Lower lobe of right lung (tissue), 2 donors: ENCODE data around the gene ASCL3. TPM values are rescaled to one million over a fixed set of nuclear protein-coding genes. Genes with fewer than 3 reads are reported as not detected.

ENCODE experiments used
- ATAC-seq, 2 donors: fragments of 200-7000 bp; cut with Tn5 transposase; one replicate each; pipeline ENCODE4 v1.9.1; 2020 to 2022; ENCODE audit warnings: mild to moderate bottlenecking in 2 of 2, moderate library complexity in 2 of 2
- DNase-seq: peaks from one replicate; pipeline ENCODE4 v3.0.0-alpha.2; 2020
- H3K27ac ChIP-seq: fragments of 200-600 bp; one replicate; pipeline ENCODE4 v1.8.0; 2022
- H3K27me3 ChIP-seq: fragments of 200-600 bp; one replicate; pipeline ENCODE4 v1.8.0; 2022; ENCODE audit warnings: low read depth
- H3K36me3 ChIP-seq: fragments of 200-600 bp; one replicate; pipeline ENCODE4 v1.8.0; 2022; ENCODE audit warnings: mild to moderate bottlenecking
- H3K4me1 ChIP-seq: fragments of 200-600 bp; one replicate; pipeline ENCODE4 v1.8.0; 2022
- H3K4me3 ChIP-seq: fragments of 200-600 bp; one replicate; pipeline ENCODE4 v1.8.0; 2022; ENCODE audit warnings: mild to moderate bottlenecking
- H3K9me3 ChIP-seq: fragments of 200-600 bp; one replicate; pipeline ENCODE4 v1.8.0; 2022
- intact Hi-C: fragments of 100-400 bp; cut with DNase I; formaldehyde crosslinking; loops from one replicate; pipeline ENCODE4 v1.11.0; 2022
- total RNA-seq: library from RNA; stranded (reverse); fragmentation: NEBNext Ultra II Directional; extraction: Animal tissue kit (Norgen Biotek cat#: 25700); gene quantifications from one replicate; pipeline ENCODE4 v1.2.1, GENCODE V29; 2021
- TF ChIP-seq, protein P1 (sequence below): fragments of 200-600 bp; IDR thresholded peaks from one replicate; pipeline ENCODE4 v1.8.0; 2022; ENCODE audit warnings: antibody characterized with exemption, mild to moderate bottlenecking
- donor health status: DM: no; HTN: yes; CAD: no; lungs with severe emphysema.

The ASCL3 gene
- total RNA-seq, 1 donor from 2014 or later, result not detected

DNA sequence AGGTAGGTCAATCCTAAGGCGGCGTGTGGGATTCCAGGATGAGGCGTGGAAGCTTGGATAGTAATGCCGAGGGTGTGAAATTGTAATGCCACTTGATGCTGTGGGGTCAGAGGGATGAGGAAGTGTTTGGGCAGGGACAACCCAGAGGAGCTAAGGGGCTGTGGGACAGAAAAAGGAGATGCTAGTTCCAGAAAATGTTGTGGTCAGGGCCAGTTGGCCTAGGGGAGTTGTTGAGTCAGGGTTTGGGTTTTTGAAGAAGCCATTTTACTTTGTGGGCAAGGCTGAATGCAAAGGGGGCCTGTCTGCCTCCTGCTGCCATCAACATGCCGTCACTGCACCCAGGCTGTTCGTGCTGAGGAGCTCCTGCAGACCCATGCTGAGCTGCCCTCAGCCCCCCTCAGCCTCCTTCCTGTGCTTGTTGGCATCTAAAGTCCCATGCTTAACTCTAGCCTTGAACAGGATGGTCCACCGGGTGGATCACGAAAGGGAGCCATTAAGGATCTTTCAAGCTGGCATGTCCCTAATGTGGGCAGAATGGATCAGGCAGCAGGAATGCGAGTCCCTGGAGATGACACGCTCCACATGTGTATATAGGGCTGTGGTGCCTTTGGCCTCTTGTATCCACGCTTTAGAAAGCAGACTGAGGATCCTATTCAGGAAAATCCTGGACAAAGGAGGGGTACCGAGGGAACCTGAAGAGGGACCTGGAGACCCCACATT, 12.2 kb downstream of the ASCL3 start:
- no peak overlapping the region for H3K27ac ChIP-seq
- no peaks in the 10 kb centered on the region for H3K9me3 ChIP-seq
- no peaks in the 10 kb centered on the region for H3K27me3 ChIP-seq
- intact Hi-C loops, result no loop called here
- ATAC-seq, result no peak
- H3K36me3 ChIP-seq, result no peaks in the 10 kb centered on the region
- TF ChIP-seq, protein P1, sequence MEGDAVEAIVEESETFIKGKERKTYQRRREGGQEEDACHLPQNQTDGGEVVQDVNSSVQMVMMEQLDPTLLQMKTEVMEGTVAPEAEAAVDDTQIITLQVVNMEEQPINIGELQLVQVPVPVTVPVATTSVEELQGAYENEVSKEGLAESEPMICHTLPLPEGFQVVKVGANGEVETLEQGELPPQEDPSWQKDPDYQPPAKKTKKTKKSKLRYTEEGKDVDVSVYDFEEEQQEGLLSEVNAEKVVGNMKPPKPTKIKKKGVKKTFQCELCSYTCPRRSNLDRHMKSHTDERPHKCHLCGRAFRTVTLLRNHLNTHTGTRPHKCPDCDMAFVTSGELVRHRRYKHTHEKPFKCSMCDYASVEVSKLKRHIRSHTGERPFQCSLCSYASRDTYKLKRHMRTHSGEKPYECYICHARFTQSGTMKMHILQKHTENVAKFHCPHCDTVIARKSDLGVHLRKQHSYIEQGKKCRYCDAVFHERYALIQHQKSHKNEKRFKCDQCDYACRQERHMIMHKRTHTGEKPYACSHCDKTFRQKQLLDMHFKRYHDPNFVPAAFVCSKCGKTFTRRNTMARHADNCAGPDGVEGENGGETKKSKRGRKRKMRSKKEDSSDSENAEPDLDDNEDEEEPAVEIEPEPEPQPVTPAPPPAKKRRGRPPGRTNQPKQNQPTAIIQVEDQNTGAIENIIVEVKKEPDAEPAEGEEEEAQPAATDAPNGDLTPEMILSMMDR, result no peak
- H3K4me1 ChIP-seq, result no peaks in the 10 kb centered on the region
- DNase-seq, result no peak
- H3K4me3 ChIP-seq, result no peak overlapping the region

DNA sequence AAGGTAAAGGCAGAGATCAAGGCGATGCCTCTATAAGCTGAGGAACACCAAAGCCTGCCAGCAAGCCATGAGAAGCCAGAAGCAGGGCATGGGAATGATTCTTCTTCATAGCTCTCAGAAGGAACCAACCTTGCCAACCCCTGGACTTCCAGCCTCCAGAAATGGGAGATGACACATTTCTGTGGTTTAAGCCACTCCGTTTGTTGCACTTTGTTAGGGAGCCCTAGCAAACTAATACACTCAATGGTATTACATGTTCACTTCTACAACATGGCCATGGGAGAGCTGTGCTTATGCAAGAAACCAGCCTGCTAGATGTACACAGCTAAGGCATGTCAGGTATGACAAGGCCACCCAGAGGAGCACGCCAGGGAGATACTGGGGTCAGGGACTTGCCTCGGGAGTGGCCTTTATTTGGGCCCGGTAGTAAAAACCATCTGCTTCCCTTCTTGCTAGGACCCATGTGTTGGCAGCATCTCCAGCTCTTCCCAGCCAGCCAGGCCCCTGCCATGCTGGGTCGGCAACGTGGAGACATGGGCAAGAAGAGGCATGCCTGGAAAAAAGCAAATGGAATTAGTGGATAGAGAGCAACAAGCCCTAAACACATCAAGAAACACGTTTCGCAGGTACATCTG, 13.7 kb downstream of the ASCL3 start:
- DNase-seq (no peak), ATAC-seq (no peak)

DNA sequence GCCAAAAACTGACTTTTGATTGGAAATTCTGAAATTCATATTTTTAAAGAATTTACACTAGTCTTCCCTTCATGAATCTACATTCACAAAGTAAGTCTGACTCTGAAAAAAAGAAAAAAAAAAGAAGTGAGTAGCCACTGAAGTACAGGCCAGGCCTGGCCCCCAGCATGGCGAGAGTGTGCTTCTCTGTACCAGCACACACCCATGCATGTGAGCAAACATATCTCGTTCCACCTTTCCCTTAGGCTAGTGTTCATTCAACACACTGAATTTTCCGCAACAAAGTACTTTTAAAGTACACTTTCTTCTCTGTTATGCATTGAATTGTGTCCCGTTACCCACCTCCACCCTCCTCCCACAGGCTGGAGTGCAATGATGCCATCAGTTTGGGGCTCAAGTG, 14.6 kb downstream of the ASCL3 start:
- intact Hi-C loops, result no loop called here
- ATAC-seq, result no peak
- TF ChIP-seq, protein P1, result no peak

More for the DNA sequence above, 13.7 kb downstream of the ASCL3 start:
- Histone ChIP-seq H3K27ac (no peak overlapping the region), H3K9me3 (no peaks in the 10 kb centered on the region), H3K36me3 (peaks cover 1% of the 10 kb centered on the region), H3K27me3 (no peaks in the 10 kb centered on the region), H3K4me3 (no peak overlapping the region), H3K4me1 (no peaks in the 10 kb centered on the region)
- intact Hi-C loops, result no loop called here
- TF ChIP-seq, protein P1, result no peak

DNA sequence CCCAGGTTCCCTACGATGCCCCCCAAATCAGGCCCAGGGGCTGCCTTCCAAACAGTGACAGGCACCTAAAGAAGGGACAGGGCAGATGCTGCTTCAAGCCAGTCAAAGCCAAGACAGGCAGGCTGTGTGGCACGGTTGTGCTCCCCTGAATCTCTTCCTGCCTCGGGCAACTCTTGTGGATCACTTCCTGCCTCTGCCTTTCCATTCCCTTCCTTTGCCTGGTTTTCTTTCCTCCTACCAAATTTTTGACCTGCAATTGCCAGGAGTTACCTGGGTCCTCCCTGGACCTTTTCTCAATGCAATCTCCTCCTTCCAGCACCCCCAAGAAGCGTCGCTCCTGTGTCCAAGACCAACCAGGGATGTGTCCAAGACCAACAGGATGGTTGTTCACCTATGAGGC, 15.6 kb downstream of the ASCL3 start:
- Histone ChIP-seq H3K27ac (no peak overlapping the region), H3K9me3 (no peaks in the 10 kb centered on the region), H3K27me3 (no peaks in the 10 kb centered on the region), H3K4me1 (no peaks in the 10 kb centered on the region), H3K36me3 (peaks cover 19% of the 10 kb centered on the region), H3K4me3 (no peak overlapping the region)
- intact Hi-C loops, result no loop called here
- DNase-seq (no peak), ATAC-seq (no peak)
- TF ChIP-seq, protein P1, result no peak

More for the DNA sequence above, 14.6 kb downstream of the ASCL3 start:
- Histone ChIP-seq H3K9me3 (no peaks in the 10 kb centered on the region), H3K27ac (no peak overlapping the region), H3K36me3 (peaks cover 9% of the 10 kb centered on the region), H3K27me3 (no peaks in the 10 kb centered on the region), H3K4me3 (no peak overlapping the region), H3K4me1 (no peaks in the 10 kb centered on the region)
- no peak for DNase-seq

DNA sequence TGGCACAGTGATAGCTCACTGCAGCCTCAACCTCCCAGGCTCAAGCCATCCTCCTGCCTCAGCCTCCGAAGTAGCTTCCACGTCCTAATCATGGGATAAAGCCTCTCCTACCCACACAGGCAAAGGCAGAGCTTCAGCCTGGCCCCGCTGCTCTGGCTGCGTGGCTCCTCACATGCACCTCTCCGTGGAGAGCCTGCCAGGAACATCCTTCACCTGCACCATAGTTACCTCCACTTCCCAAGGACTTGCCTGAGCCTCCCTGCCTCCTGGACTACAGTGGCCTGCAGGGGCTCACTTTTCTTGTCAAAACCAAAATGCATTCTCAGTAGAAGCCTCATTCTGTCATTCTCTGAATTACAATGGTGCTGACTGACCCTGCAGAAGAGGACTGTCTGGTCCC, 16.6 kb downstream of the ASCL3 start:
- intact Hi-C loops, result no loop called here
- TF ChIP-seq, protein P1, result no peak

More for the DNA sequence above, 16.6 kb downstream of the ASCL3 start:
- Histone ChIP-seq H3K4me1 (no peaks in the 10 kb centered on the region), H3K9me3 (no peaks in the 10 kb centered on the region), H3K4me3 (no peak overlapping the region), H3K27ac (no peak overlapping the region), H3K36me3 (peaks cover 29% of the 10 kb centered on the region), H3K27me3 (no peaks in the 10 kb centered on the region)
- ATAC-seq (no peak), DNase-seq (no peak)
